A673 (cell line): Measurements from ENCODE around the gene MCRS1.

Source experiments
- EZH2 ChIP-seq: fragments of 200-600 bp; sonication (generic); IDR thresholded peaks from 2 replicates; pipeline ENCODE4 v1.6.1; 2017; ENCODE audit warnings: borderline replicate concordance, low read depth, mild to moderate bottlenecking, mixed read lengths, antibody characterized with exemption, low read length; ENCODE audit not compliant: poor library complexity, severe bottlenecking
- TF ChIP-seq, protein P1 (sequence below): fragments of 300-800, 200-600 bp; sonication (generic); conservative IDR thresholded peaks from 2 replicates; pipeline ENCODE4 v1.5.1; 2017; ENCODE audit warnings: low read depth, mild to moderate bottlenecking, antibody characterized with exemption, low read length, moderate library complexity, mixed read lengths

DNA sequence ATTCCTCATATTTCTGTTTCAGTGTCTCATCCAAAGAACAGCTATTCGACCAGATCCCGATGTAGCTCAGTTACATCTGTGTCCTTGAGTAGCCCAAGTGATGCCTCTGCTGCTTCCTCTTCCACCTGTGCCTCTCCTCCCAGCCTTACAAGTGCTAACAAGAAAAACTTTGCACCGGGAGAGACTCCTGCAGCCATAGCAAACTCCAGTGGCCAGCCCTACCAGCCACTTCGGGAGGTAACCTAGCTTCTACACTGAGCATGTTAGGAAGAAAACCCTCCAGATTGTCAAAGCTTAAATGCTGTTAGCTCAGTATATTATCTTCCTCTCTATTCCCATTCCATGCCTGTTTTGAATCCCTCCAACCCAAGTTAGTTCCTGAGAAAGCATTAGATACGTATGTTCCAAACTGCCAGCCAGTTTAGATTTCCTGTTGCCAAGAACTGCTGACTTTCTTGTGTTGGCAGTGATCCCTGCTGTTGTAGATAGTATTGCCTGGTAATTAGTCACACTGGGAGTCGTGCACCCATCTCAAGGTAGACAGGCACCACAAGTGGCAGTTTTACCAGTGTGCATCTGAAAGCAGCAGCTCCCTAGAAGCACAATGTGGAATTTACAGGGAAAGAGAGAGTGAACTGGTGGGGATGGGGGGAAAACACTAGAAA, 43.1 kb downstream of the MCRS1 start:
- TF ChIP-seq, protein P1, sequence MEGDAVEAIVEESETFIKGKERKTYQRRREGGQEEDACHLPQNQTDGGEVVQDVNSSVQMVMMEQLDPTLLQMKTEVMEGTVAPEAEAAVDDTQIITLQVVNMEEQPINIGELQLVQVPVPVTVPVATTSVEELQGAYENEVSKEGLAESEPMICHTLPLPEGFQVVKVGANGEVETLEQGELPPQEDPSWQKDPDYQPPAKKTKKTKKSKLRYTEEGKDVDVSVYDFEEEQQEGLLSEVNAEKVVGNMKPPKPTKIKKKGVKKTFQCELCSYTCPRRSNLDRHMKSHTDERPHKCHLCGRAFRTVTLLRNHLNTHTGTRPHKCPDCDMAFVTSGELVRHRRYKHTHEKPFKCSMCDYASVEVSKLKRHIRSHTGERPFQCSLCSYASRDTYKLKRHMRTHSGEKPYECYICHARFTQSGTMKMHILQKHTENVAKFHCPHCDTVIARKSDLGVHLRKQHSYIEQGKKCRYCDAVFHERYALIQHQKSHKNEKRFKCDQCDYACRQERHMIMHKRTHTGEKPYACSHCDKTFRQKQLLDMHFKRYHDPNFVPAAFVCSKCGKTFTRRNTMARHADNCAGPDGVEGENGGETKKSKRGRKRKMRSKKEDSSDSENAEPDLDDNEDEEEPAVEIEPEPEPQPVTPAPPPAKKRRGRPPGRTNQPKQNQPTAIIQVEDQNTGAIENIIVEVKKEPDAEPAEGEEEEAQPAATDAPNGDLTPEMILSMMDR, result no peak
- no peak for TF ChIP-seq EZH2
